Stimulated activated naive CD8-positive, alpha-beta T cell treated with anti-CD3 and anti-CD28 coated beads, Interleukin-15, Interleukin-2, amounts not matched to agents 100 U/mL and 50 U/mL, for 24 hours (primary cell): Measurements from ENCODE around the gene YWHAQ.

Experiments
- ATAC-seq: fragments of 150-1000 bp; cut with Tn5 transposase; one replicate; pipeline ENCODE4 v1.10.0; 2021
- DNase-seq: peaks from one replicate; pipeline ENCODE4 v3.0.0; 2021

The YWHAQ gene

DNA sequence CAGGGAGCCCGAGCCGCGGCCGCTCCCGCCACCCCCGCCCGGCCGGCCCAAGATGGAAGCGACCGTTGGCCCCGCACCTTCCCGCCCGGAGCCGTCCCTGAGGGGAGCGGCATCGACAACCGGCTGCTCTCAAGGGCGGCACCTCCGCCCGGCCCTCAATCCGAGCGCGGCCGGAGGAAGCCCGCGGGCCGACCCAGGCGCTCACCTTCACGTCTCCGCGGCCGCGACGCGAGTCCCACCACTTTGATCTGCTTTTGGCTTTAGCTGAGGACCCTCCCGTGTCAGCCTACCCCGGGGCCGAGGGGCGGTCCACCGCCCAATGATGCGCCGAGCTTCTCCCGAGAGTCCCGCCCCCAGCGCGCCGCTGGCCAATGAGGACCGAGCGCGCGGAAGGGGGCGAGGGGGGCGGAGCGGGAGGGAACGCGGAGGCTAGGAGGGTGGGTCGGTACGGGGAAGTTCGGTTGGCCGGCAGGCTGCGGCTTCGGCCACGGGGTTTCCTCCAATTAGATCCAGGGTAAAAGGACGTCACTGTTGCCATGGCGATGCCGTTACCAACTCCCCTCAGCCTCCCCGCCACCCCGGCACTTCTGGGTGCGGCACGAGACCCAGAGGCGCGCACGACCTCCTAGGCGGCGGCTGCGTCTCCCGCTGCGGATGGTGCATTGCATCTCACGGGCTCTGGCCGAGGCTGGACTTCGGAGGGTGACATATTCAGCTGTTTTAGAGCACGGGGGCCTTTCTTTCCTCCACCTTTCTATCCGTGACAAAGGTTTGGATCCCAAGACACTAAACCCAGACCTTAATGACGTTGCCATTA is at the start of gene YWHAQ:
YWHAQ (minus strand) TSS at position 262 of the 817 bp plus-strand sequence. CDS start 545 bp downstream, outside the sequence.
- DNase-seq (peak; percentile 99), ATAC-seq (peak; percentile 95)

DNA sequence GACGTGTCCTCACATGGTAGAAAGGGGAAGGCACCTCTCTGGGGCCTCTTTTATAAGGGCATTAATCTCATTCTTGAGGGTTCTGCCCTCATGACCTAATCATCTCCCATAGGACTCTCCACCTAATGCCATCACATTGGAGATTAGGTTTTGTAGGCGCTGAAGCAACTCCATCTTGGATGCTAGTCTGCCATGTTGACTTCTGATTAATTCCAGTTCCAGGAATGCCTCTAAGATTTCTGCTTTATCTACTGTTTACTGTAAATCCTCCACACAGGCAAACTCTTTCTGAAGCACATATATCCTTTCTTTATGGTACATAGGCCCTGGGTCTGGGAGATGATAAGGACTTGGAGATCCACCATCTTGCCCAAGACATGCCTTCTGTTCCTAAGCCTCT is 49.3 kb upstream of the YWHAQ start:
- ATAC-seq (no peak), DNase-seq (no peak)

DNA sequence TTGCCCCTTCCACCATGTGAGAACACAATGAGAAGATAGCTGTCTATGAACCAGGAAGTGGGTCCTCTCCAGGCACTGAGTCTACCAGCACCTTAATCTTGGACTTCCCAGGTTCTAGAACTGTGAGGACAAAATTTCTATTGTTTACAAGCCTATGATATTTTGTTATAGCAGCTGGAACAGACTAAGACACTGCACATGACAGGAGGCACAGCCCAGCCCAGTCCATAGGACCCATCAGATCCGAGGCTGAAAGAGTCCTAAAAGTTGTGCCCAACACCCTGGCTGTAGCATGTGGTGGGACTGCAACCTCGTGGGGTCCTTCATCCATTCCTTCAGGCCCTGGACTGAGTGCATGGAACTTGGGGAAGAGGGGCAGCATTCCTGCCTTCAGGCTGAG is 48.4 kb upstream of the YWHAQ start:
- ATAC-seq = no peak
- no peak for DNase-seq

DNA sequence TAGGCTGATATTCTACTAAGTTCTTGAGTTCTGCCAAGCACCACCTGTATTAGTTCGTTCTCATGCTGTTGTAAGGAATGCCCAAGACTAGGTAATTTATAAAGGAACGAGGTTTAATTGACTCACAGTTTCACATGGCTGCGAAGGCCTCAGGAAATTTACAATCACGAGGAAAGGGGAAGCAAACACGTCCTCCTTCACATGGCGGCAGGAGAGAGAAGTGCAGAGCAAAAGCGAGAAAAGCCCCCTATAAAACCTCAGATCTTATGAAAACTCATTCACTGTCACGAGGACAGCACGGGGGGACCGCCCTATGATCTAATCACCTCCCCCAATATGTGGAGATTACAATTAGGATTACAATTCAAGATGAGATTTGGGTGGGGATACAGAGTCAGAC is 47.7 kb upstream of the YWHAQ start:
- ATAC-seq = no peak
- no peak for DNase-seq

DNA sequence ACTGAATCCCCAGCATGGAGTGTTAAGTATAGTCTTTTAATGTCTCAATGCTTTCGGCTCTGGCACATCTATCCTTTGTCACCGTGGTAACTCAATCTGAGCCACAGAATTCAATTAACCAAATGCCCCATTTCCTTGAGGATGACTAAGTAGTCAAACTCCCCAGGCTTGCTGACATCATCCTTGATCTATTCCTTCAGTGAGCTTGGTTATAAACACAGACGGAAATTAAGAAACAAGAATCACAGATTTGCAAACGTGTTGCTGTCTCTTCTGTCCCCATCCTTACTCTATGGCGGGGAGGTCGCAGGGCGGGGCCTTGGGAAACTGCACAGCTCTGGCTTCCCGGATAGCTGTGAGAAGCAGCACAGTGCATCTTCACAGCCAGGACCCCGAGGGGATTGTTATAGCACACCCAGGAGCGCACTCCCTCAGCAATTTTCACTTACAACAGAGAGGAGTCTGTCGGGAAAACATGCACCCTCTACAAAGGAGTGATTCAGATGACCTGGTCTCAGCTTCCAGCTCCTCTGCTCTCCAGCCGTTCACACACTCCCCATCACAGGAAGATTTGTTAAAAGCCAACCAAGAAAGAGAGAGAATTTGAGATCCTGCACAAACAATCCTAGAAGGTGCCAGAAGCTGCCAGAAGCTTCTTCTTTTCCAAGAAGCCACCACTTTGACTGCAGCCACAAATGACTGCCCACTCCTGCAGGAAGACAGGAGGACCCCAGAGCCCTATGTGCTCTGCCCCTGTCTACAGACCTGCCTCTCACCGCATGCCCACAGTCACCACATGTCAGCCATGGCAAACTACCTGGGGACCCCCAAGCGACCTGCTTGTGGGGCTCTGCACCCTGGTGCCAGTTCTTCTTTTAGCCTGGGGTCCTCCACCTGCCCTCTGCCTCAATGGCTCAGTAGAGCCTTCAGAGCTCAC is 44.9 kb upstream of the YWHAQ start:
- no peak for ATAC-seq
- no peak for DNase-seq

DNA sequence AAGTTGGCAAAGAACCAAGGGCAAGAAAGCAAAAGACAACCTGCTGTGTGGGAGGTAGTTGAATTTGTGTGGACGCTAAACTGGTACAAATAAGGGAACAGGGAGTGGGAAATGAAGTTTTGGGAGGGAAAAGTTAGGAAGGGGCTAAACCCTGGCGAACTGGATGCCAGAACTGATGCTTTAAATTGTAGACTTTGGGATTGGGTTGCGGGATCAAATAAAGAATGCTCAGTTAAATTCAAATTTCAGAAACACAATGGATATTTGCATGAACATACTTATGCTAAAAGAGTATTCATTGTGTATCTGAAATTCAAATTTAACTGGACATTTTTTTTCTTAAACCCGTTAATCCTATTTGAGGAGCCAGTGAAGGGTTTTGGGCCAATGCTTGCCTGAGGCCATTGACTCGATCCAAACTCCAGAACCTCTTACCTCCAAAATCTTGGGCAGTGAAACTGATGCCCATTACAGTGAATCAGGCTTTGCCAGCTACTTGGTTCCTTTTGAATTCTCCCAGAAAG is 44.2 kb upstream of the YWHAQ start:
- ATAC-seq (no peak), DNase-seq (no peak)

DNA sequence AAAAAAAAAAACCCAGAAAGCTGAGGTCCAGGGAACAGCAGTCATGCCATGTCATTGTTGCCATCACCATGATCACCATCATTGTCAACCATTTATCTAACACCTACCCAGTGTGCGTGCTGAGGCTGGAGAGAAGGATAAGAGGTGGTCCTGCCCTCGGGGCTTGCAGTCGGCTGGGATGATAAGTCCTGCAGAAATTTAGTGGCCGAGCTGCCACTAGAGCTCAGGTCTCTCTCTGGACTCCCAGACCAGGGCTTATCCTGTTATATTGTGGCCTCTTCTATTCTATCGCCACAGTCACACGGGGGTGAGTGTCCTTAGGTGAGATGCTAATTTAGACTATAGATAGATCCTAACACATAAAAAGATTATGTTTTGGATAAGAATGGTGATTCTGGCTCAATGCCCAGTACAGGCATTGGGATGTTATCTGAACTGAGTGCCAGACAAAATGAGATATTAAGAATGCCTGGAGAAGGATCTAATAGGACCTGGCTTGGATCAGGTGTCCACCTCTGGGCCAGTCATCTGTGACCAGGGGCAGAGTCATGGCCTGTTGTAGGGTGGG is 43.2 kb upstream of the YWHAQ start:
- DNase-seq (no peak), ATAC-seq (no peak)

DNA sequence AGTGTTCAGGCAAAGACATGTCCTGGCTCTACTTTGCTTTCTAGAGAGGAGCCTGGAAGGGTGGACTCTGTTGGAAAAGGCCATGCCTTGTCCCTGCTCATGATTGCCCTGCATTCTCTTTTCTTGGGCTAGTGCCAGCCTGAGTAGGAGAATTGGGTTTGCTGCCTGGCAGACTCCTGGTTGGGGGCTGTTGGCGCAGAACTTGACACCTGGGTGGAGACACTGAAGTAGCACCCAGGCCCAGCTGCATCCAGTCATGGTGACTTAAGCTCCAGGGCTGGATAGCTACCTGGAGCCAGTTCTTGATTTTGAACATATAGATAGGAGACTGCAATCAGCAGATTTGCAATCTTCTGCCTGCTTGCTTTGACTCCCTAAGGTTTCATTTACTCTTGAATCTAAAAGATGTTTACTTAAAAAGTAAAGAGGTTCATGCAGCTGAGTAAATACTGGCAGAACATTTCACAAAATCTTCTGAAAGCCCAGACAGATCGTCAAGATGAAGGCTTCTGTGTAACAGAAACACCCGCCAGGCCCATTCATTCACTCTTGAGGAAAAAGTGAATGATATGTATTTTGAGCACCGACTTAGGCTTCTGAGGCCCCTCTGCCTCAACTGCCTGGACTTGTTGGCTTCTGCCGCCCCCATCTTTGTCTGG is 38.0 kb upstream of the YWHAQ start:
- ATAC-seq = no peak
- DNase-seq = no peak

DNA sequence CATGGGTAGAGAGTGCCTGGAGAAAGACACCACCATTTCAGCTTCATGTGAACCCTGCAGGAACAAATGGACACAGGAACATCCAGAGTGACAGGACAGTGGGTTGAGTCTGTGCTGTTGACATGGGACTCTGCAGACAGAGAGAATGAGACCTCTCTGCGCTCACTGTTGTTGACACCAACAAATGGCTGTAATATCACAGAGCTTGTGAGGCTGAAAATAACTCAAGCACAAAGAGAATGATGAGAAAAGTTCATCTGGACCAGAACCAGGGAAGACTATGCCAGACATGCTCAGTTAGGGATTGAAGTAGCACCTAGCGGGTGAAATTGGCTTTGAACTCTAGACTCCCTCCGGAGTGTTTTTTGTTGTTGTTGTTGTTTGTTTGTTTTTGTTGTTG is 37.0 kb upstream of the YWHAQ start:
- ATAC-seq (no peak), DNase-seq (no peak)

DNA sequence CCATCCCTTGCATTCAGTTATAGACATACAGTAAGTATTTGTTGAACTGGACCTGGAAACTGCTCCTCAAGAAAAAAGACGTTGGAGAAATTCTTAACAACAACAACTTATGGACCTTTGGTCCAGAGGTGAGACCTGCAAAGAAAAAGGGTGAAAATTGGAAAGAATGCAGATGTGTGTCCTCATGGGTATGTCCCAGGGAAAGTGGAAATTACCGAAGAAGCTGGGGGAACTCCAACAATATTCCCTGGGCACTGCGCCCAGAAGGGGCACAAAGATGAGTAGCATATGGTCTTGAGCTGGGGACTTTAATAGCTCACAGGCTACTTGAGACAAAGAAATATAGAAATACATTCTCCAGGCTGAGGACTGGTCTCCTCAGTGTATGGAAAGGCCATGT is 35.5 kb upstream of the YWHAQ start:
- DNase-seq (no peak), ATAC-seq (no peak)

DNA sequence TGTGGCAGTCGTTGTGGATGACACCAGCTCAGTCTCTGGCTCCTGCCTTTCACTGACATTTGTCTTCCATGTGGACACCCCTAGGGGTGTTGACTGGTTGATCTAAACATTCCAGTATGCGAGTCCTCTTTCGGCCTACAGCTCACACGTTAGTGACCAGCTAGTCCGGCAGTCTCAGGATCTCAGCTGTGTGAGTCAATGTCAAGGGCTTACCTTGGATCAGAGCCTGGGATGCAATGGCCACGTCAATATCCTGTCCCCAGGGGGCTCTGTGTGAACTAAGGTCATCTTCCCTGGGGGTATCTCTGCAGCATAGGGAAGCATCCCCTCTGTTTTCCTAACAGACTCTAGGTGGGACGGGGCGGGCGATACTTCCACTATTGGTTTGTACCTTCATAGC is 35.1 kb upstream of the YWHAQ start:
- DNase-seq = no peak
- ATAC-seq = no peak

DNA sequence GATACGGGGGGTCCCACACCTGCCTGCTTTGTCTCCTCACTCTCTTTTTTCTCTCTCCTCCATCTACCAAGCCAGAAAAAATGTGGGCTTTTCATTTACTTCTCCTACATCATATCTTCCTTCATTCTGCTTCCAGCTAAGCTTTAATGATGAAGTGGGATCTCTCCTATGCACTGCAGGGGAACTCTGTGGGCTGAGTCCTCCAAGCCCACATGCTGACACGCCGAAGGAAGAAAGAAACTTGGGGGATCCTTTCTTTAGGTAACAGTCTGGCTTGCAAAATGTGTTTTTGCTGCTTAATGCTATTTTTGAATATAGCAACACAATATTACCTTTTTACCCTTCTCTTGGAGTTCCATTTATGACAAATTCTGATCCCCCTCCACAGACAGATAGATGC is 33.6 kb upstream of the YWHAQ start:
- ATAC-seq = no peak

DNA sequence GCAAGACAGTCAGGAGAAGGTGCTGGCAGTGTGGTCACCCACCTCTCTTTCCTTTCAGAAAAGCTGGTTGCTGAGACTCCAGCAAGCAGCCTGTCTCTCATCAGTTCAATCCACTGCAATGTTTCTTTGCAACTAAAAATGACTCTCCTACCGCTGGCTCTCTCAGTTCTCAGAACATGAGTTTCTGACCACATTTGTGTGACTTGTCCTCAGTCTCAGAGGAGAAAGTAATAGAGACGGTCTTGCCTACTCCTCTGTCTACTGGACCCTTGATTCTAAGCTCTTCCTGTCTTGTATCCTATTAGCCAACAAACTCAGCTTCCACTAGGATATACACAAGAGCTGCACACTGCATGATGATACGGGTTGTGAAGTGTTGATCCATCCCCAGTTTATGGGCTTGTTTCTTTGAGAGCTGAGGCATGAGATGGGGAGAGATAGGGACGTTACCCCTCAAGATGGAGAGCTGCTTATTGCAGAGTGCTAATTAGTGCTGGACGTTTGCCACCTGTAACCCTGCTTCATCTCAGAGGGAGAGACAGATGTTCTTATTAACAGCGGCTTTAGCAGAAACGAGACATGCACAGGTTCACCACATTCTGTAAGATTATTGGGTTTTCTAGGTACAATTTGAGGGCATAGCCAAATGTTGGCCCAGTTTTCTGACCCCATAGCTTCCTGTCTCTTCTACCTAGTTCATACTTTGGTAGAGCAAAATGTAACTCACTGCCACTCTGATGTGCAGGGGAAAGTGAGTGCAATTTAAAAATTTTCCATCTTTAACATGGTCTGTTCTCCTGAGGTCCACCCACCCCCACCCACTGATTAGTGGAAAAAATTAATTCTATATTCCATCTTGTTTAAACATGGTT is 32.4 kb upstream of the YWHAQ start:
- DNase-seq = no peak
- peak; percentile 21 for ATAC-seq

More for the DNA sequence above, 33.6 kb upstream of the YWHAQ start:
- no peak for DNase-seq

DNA sequence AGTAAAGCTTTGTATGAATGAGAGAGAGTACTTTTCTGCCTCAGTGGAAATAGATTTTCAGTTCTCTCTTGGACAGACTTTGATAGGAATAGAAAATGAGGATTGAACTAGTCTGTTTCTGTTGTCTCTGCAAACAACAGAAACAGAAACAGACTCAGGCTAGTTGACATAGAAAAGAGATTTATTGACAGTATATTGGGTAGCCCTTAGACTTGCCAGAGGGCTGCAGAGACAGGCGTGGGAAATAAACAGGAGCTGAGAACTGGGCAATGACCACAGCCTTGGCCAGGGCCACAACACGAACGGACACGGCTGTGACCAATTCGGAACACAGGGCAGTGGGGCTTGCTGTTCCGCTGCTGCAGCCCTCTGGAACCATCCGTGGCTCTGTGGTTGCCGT is 30.5 kb upstream of the YWHAQ start:
- no peak for ATAC-seq
- no peak for DNase-seq

DNA sequence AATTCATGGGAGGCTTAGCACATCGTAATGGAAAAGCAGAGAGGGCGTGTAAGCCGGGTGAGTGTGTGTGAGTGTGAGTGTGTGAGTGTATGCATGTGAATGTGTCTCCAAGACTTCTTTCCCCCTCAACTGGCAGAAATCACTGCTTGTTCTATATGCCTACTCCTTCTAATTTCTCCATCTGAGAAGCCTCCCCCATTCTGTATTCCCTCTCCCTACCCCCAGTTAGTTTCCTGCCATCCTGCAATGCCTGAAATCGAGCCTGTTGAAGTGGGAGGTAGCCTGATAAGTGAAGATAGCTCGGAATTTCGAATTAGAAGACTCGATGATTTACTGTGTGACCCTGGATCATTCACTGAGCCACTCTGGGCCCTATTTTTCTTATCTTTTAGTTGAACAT is 30.0 kb upstream of the YWHAQ start:
- ATAC-seq (no peak), DNase-seq (no peak)

DNA sequence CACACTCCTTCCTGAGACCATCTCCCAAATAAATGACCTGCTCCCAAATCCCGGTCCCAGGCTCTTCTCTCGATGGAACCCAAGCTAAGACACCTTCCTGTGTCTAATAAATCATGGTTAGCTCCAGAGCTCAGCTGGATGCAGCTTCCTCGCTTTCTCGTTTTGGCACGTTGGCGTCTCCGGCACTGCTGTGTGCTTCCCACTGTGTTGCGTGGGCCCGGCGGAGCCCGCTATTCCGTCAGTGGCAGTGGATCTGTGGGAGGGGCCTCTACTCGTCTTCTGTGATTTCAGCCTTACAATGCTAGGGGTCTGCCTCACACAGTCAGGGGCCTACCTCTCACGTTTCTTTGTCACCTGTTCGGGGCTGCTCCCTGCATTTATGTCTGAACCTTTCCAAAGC is 29.4 kb upstream of the YWHAQ start:
- no peak for DNase-seq
- ATAC-seq = no peak

DNA sequence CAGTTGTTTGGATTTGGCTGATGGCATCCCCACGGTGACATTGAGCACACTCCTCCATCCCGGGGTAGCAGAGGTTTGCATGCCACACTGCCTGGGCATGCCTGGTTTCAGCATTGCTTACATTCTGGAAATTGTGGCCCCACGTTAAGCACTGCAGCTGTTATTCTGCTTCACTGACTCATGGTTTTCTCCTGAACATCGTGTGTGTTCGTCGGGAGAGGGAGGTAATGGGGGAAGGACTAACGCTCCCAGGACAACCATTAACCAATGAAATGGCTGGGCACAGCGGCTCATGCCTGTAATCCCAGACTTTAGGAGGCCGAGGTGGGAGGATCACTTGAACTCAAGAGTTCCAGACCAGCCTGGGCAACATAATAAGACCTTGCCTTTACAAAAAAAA is 28.2 kb upstream of the YWHAQ start:
- no peak for ATAC-seq

DNA sequence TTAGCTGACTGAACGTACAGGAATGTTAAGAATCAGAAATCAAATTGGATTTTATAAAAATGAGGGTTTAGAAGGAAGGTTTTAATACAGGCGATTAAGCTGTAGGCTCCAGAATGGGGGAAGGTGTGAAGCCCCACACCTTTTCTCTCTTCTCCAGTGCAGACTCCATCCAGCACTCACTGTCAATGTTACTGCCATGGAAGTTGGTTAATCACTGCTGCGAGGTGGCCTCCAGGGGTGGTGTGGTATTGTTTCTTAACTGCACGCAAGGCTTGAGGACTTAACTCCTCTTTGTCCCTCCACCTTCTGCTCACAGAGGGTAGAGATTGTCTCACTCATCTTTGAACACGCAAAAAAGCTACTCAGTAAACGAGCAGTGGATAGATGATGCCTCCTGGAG is 26.9 kb upstream of the YWHAQ start:
- DNase-seq = no peak
- no peak for ATAC-seq

More for the DNA sequence above, 28.2 kb upstream of the YWHAQ start:
- no peak for DNase-seq

DNA sequence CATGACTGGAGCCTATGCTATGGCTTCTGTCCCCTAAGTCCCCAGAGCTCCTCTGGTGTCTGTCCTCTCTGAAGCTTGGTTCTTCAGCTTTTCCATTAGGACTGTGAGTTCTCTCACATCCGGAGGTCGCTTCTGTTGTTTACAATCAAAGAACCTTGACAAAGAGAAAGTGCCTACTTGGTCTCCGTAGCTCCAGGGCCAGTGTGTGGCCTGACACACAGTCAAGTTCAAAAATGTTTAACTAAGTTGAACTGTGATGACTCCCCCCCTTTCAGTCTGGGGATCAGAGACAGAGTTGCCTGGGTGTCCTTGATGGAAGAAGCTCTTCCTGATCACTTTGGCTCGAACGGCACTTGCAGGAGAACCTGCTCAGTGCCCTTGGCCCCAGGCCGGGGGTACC is 26.3 kb upstream of the YWHAQ start:
- DNase-seq (no peak), ATAC-seq (no peak)

DNA sequence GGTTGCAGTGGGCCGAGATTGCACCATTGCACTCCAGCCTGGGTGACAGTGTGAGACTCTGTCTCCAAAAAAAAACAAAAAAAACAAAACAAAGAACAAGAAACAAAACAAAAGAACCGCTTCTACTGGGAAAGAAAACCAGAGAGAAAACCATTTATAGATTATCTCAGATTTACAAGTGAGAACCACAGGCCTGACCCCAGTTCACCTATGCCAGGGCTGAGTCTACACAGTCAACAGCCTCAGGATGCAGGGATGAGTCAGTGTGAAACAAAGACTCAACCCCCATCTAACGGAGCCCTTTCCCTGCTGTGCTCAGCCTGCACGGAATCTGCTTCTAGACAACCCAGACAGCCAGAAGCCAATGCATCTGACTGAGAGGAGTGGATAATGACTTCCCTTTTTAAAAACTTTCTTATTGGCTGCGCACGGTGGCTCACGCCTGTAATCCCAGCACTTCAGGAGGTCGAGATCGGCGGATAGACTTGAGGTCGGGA is 25.5 kb upstream of the YWHAQ start:
- DNase-seq (peak; percentile 49), ATAC-seq (peak; percentile 89)
